OCI-LY3 (cell line): ENCODE results near the gene ROBO1.

Source experiments
- H2AFZ ChIP-seq: fragments of 200-600, 300-600 bp; shearing (Covaris generic); 2 replicates; pipeline ENCODE4 v1.6.0; 2014; ENCODE audit warnings: antibody characterized with exemption, low read depth, low read length
- H3K27ac ChIP-seq: fragments of 200-600, 300-600 bp; sonication (generic); 2 replicates; pipeline ENCODE4 v1.5.1; 2014; ENCODE audit warnings: mild to moderate bottlenecking, low read length, moderate library complexity, mixed read lengths
- H3K27me3 ChIP-seq: fragments of 200-600, 300-600 bp; sonication (generic); 2 replicates; pipeline ENCODE4 v1.6.1; 2014; ENCODE audit warnings: low read depth, low read length, mixed read lengths
- H3K36me3 ChIP-seq: fragments of 200-600, 300-600 bp; sonication (generic); replicated peaks from 2 replicates; pipeline ENCODE3; 2014; ENCODE audit warnings: low read depth, low read length, mixed read lengths
- H3K4me1 ChIP-seq: fragments of 300-600, 200-600 bp; sonication (generic); 2 replicates; pipeline ENCODE4 v1.6.1; 2014; ENCODE audit warnings: low read length, mixed read lengths
- H3K4me2 ChIP-seq: fragments of 200-600, 300-600 bp; sonication (generic); 2 replicates; pipeline ENCODE4 v1.6.1; 2014; ENCODE audit warnings: low read length, mixed read lengths
- H3K4me3 ChIP-seq: fragments of 300-600, 200-600 bp; sonication (generic); 2 replicates; pipeline ENCODE4 v1.5.1; 2014; ENCODE audit warnings: antibody characterized with exemption, mild to moderate bottlenecking, low read length, moderate library complexity
- H3K79me2 ChIP-seq: fragments of 300-600, 200-600 bp; shearing (Covaris generic); 2 replicates; pipeline ENCODE4 v1.6.1; 2014; ENCODE audit warnings: mild to moderate bottlenecking, low read length, mixed read lengths
- H3K9ac ChIP-seq: fragments of 300-600, 200-600 bp; shearing (Covaris generic); 2 replicates; pipeline ENCODE4 v1.6.0; 2014; ENCODE audit warnings: mild to moderate bottlenecking, low read length, moderate library complexity
- H3K9me3 ChIP-seq: fragments of 200-600, 300-600 bp; shearing (Covaris generic); 2 replicates; pipeline ENCODE4 v1.6.1; 2014; ENCODE audit warnings: low read length, mixed read lengths; ENCODE audit not compliant: insufficient read depth
- H4K20me1 ChIP-seq: fragments of 200-600, 300-600 bp; sonication (generic); 2 replicates; pipeline ENCODE4 v1.6.1; 2016; ENCODE audit warnings: low read length, mixed read lengths; ENCODE audit not compliant: insufficient read depth
- CTCF ChIP-seq: fragments of 200-600, 300-600 bp; sonication (generic); IDR thresholded peaks from 2 replicates; pipeline ENCODE4 v1.5.1; 2014; ENCODE audit warnings: antibody characterized with exemption, low read length, low read depth
- EZH2phosphoT487 ChIP-seq: fragments of 200-600 bp; shearing (Covaris generic); IDR thresholded peaks from 2 replicates; pipeline ENCODE4 v1.6.1; 2018; ENCODE audit warnings: antibody characterized with exemption, mixed run types, low read depth

The ROBO1 gene

GRCh38 chr3:78647726-78648125 is 1120.1 kb downstream of the ROBO1 start:
- TF ChIP-seq EZH2phosphoT487 (no peak), CTCF (no peak)
- Histone ChIP-seq H3K9ac (no peak overlapping the region), H2AFZ (no peak overlapping the region), H3K4me2 (no peak overlapping the region), H3K4me1 (peaks cover 25% of the 10 kb centered on the region), H3K27ac (no peak overlapping the region), H3K79me2 (no peaks in the 10 kb centered on the region), H3K36me3 (no peaks in the 10 kb centered on the region), H3K27me3 (no peaks in the 10 kb centered on the region), H3K4me3 (no peak overlapping the region), H4K20me1 (no peaks in the 10 kb centered on the region), H3K9me3 (no peaks in the 10 kb centered on the region)

GRCh38 chr3:78645628-78646310 is 1122.0 kb downstream of the ROBO1 start:
- TF ChIP-seq CTCF (peak; percentile 99), EZH2phosphoT487 (no peak)
- Histone ChIP-seq H3K27ac (peak overlapping the region; percentile 33), H3K4me1 (peaks cover 25% of the 10 kb centered on the region), H3K79me2 (no peaks in the 10 kb centered on the region), H4K20me1 (no peaks in the 10 kb centered on the region), H2AFZ (peak overlapping the region; percentile 5), H3K9ac (peak overlapping the region; percentile 20), H3K27me3 (no peaks in the 10 kb centered on the region), H3K9me3 (no peaks in the 10 kb centered on the region), H3K4me2 (peak overlapping the region; percentile 59), H3K4me3 (peak overlapping the region; percentile 17), H3K36me3 (no peaks in the 10 kb centered on the region)

GRCh38 chr3:78644847-78645246 is 1123.0 kb downstream of the ROBO1 start:
- Histone ChIP-seq H3K4me1 (peaks cover 25% of the 10 kb centered on the region), H3K36me3 (no peaks in the 10 kb centered on the region), H3K4me2 (peak overlapping the region; percentile 59), H3K79me2 (no peaks in the 10 kb centered on the region), H4K20me1 (no peaks in the 10 kb centered on the region), H2AFZ (peak overlapping the region; percentile 48), H3K4me3 (no peak overlapping the region), H3K27ac (peak overlapping the region; percentile 33), H3K9ac (peak overlapping the region; percentile 20; the same call in 1 of the 2 replicates), H3K9me3 (no peaks in the 10 kb centered on the region), H3K27me3 (no peaks in the 10 kb centered on the region)
- TF ChIP-seq EZH2phosphoT487 (no peak), CTCF (no peak)

- Histone ChIP-seq H3K4me2 (no peak overlapping the region), H3K9ac (no peak overlapping the region), H2AFZ (no peak overlapping the region), H3K4me1 (peaks cover 18% of the 10 kb centered on the region), H3K27ac (no peak overlapping the region), H3K79me2 (no peaks in the 10 kb centered on the region), H4K20me1 (no peaks in the 10 kb centered on the region), H3K36me3 (no peaks in the 10 kb centered on the region), H3K9me3 (no peaks in the 10 kb centered on the region), H3K27me3 (no peaks in the 10 kb centered on the region), H3K4me3 (no peak overlapping the region)
- TF ChIP-seq CTCF, result no peak
- TF ChIP-seq EZH2phosphoT487, result no peak
Observed at GRCh38 chr3:78642226-78643035, 1125.4 kb downstream of the ROBO1 start.
